22Rv1 (cell line): ENCODE data around the gene ARID4A.

Experiments
- CTCF ChIP-seq: fragments of 450-650 bp; IDR thresholded peaks from 2 replicates; pipeline ENCODE4 v1.5.1; 2017; ENCODE audit warnings: mild to moderate bottlenecking
- ZFX ChIP-seq: fragments of 450-650 bp; IDR thresholded peaks from 2 replicates; pipeline ENCODE4 v1.6.1; 2017; ENCODE audit warnings: antibody characterized with exemption, borderline replicate concordance

DNA sequence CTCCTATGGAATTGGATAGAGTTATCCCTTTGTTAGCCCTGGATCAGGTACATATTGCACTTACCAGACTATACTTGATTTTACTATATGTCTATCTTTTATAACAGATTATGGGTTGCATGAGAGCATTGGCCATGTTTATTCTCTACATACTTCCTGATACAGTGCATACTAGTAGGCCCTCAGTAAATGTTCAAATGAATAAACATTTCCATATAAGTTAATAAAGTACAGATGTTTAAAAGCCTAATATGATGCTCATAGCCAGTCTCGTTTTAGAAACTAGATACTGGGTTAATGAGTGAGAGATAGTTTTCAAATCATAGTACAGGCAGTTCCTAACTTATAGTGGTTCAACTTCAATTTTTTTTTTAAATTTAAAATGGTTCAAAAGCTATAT lies 57.9 kb downstream of the ARID4A start:
- TF ChIP-seq CTCF, result no peak
- TF ChIP-seq ZFX, result no peak
